ENCODE results near the gene ANKIB1. TPM values are rescaled to one million over a fixed set of nuclear protein-coding genes. Genes with fewer than 3 reads are reported as not detected.
A peak's percentile ranks its signal among the peaks of the same experiment; 100 is the strongest.

ANKIB1 gene
- total and polyA plus RNA-seq, 2 experiments from 2014 or later = 8.8 to 35.3 TPM

- H3K36me3 ChIP-seq (replicated peaks; ENCODE audit: insufficient read depth, low read depth) = no peaks in the 10 kb centered on the region
- TF ChIP-seq, protein P1, sequence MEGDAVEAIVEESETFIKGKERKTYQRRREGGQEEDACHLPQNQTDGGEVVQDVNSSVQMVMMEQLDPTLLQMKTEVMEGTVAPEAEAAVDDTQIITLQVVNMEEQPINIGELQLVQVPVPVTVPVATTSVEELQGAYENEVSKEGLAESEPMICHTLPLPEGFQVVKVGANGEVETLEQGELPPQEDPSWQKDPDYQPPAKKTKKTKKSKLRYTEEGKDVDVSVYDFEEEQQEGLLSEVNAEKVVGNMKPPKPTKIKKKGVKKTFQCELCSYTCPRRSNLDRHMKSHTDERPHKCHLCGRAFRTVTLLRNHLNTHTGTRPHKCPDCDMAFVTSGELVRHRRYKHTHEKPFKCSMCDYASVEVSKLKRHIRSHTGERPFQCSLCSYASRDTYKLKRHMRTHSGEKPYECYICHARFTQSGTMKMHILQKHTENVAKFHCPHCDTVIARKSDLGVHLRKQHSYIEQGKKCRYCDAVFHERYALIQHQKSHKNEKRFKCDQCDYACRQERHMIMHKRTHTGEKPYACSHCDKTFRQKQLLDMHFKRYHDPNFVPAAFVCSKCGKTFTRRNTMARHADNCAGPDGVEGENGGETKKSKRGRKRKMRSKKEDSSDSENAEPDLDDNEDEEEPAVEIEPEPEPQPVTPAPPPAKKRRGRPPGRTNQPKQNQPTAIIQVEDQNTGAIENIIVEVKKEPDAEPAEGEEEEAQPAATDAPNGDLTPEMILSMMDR (IDR thresholded peaks at IDR 0.05; ENCODE audit: poor library complexity) = no peak
- no peak for TF ChIP-seq EZH2 (IDR thresholded peaks at IDR 0.05; ENCODE audit: borderline replicate concordance)
- no peak for TF ChIP-seq EZH2phosphoT487 (IDR thresholded peaks at IDR 0.05; ENCODE audit: low read depth, severe bottlenecking, unreplicated experiment)
- no peak overlapping the region for H2AFZ ChIP-seq
- no peak for DNase-seq (ENCODE audit: low spot score)
- H3K4me2 ChIP-seq = no peak overlapping the region
- WGBS (ENCODE audit: low lambda C conversion rate, missing lambda C conversion rate) = 95% methylated on average over 3 of the region's 3 CpGs
- H4K20me1 ChIP-seq (ENCODE audit: insufficient read depth, poor library complexity, severe bottlenecking) = no peaks in the 10 kb centered on the region
- H3K4me3 ChIP-seq = no peak overlapping the region
- no peak overlapping the region for H3K27ac ChIP-seq
- no peaks in the 10 kb centered on the region for H3K4me1 ChIP-seq (ENCODE audit: insufficient read depth)
- H3K9me2 ChIP-seq (replicated peaks; ENCODE audit: insufficient read depth) = no peaks in the 10 kb centered on the region
- no peaks in the 10 kb centered on the region for H3K27me3 ChIP-seq
- H3K79me2 ChIP-seq = no peaks in the 10 kb centered on the region
- no peaks in the 10 kb centered on the region for H3K9me3 ChIP-seq (ENCODE audit: low read depth)
Measured at GRCh38 chr7:92319243-92319642, 73.5 kb downstream of the ANKIB1 start.

DNA sequence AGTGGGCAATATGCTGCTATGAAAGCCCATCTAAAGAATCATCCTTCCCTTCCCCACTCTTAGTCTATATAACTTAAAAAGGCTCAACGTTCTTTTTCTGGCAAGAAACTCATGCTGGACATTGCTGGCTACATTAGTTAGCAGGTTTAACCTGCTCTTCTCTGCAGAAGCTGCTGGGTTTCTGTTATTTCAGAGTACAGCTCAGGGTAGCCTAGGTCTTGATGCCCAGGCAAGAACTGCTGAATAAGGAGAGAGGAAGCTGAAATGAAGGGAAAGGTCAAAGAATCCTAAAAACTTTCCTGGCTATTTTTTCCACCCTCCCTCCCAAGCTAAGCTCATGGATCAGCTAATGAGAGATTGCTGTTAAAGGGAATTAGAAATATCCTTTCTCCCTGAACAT is 79.4 kb downstream of the ANKIB1 start:
- Histone ChIP-seq H3K9me2 (replicated peaks; ENCODE audit: insufficient read depth) (no peaks in the 10 kb centered on the region), H3K27ac (no peak overlapping the region), H4K20me1 (ENCODE audit: insufficient read depth, poor library complexity, severe bottlenecking) (no peaks in the 10 kb centered on the region), H3K4me1 (ENCODE audit: insufficient read depth) (no peaks in the 10 kb centered on the region), H2AFZ (no peak overlapping the region), H3K4me2 (no peak overlapping the region), H3K9me3 (ENCODE audit: low read depth) (no peaks in the 10 kb centered on the region), H3K36me3 (replicated peaks; ENCODE audit: insufficient read depth, low read depth) (no peaks in the 10 kb centered on the region), H3K4me3 (no peak overlapping the region), H3K27me3 (no peaks in the 10 kb centered on the region), H3K79me2 (no peaks in the 10 kb centered on the region)
- 55% methylated on average over 1 of the region's 1 CpG for WGBS (ENCODE audit: low lambda C conversion rate, missing lambda C conversion rate)
- DNase-seq (ENCODE audit: low spot score) = no peak
- TF ChIP-seq EZH2 (IDR thresholded peaks at IDR 0.05; ENCODE audit: borderline replicate concordance) (no peak), EZH2phosphoT487 (IDR thresholded peaks at IDR 0.05; ENCODE audit: low read depth, severe bottlenecking, unreplicated experiment) (no peak)
- TF ChIP-seq, protein P1 (IDR thresholded peaks at IDR 0.05; ENCODE audit: poor library complexity) = no peak

DNA sequence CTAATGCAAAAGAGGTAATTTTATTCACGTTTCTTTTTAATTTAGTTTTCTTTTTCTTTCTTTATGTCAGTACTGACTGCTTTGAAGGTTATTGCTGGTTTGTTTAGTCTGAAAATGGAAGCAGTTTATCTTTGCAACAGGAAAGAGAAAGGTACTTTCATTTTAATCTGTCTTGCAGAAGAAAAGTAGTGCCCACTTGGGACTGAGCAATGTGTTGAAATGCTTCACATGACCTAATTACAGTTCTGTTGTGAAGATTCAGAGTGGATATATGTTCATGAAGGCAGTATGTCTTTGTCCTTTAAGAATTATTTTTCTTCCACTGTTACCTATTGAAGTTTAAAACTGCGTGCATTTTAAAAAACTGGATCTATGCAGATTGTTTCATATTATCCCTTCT is 80.1 kb downstream of the ANKIB1 start:
- Histone ChIP-seq H3K27ac (no peak overlapping the region), H3K4me2 (peak overlapping the region; percentile 13), H3K4me3 (no peak overlapping the region), H3K4me1 (ENCODE audit: insufficient read depth) (no peaks in the 10 kb centered on the region), H4K20me1 (ENCODE audit: insufficient read depth, poor library complexity, severe bottlenecking) (no peaks in the 10 kb centered on the region), H3K36me3 (replicated peaks; ENCODE audit: insufficient read depth, low read depth) (no peaks in the 10 kb centered on the region), H2AFZ (no peak overlapping the region), H3K9me3 (ENCODE audit: low read depth) (no peaks in the 10 kb centered on the region), H3K27me3 (no peaks in the 10 kb centered on the region), H3K9me2 (replicated peaks; ENCODE audit: insufficient read depth) (no peaks in the 10 kb centered on the region), H3K79me2 (no peaks in the 10 kb centered on the region)
- TF ChIP-seq, protein P1 (IDR thresholded peaks at IDR 0.05; ENCODE audit: poor library complexity) = no peak
- TF ChIP-seq EZH2 (IDR thresholded peaks at IDR 0.05; ENCODE audit: borderline replicate concordance) (no peak), EZH2phosphoT487 (IDR thresholded peaks at IDR 0.05; ENCODE audit: low read depth, severe bottlenecking, unreplicated experiment) (no peak)
- WGBS (ENCODE audit: low lambda C conversion rate, missing lambda C conversion rate) = 89% methylated on average over 2 of the region's 2 CpGs
- no peak for DNase-seq (ENCODE audit: low spot score)

All from hepatocyte (in vitro differentiated cells).